HUES64 (cell line): ENCODE data around the gene TLL2.

Experiments
- H3K27ac ChIP-seq: 2 replicates; pipeline ENCODE4 v1.7.0; 2013; ENCODE audit warnings: low read depth, low read length, inconsistent platforms
- H3K27me3 ChIP-seq: 2 replicates; pipeline ENCODE4 v1.6.1; 2013; ENCODE audit warnings: mild to moderate bottlenecking, low read length; ENCODE audit not compliant: insufficient read depth
- H3K36me3 ChIP-seq: 2 replicates; pipeline ENCODE4 v1.6.1; 2013; ENCODE audit warnings: mild to moderate bottlenecking, low read length; ENCODE audit not compliant: insufficient read depth
- H3K4me1 ChIP-seq: 2 replicates; pipeline ENCODE4 v1.6.1; 2013; ENCODE audit warnings: mild to moderate bottlenecking, low read length, moderate library complexity; ENCODE audit not compliant: insufficient read depth
- H3K4me3 ChIP-seq: 2 replicates; pipeline ENCODE4 v1.5.1; 2013; ENCODE audit warnings: mild to moderate bottlenecking, low read length, moderate library complexity
- H3K9ac ChIP-seq: 2 replicates; pipeline ENCODE4 v1.6.1; 2013; ENCODE audit warnings: mild to moderate bottlenecking, low read depth, low read length
- H3K9me3 ChIP-seq: 2 replicates; pipeline ENCODE4 v1.6.1; 2013; ENCODE audit warnings: low read depth, low read length; ENCODE audit not compliant: insufficient read depth
- WGBS: fragments of 150-250, 120-280 bp; methylation state at CpG from one replicate; pipeline ENCODE4 v1.1.7; 2013; ENCODE audit warnings: missing lambda C conversion rate; 5-methylcytosine and 5-hydroxymethylcytosine counted together

TLL2 gene

DNA sequence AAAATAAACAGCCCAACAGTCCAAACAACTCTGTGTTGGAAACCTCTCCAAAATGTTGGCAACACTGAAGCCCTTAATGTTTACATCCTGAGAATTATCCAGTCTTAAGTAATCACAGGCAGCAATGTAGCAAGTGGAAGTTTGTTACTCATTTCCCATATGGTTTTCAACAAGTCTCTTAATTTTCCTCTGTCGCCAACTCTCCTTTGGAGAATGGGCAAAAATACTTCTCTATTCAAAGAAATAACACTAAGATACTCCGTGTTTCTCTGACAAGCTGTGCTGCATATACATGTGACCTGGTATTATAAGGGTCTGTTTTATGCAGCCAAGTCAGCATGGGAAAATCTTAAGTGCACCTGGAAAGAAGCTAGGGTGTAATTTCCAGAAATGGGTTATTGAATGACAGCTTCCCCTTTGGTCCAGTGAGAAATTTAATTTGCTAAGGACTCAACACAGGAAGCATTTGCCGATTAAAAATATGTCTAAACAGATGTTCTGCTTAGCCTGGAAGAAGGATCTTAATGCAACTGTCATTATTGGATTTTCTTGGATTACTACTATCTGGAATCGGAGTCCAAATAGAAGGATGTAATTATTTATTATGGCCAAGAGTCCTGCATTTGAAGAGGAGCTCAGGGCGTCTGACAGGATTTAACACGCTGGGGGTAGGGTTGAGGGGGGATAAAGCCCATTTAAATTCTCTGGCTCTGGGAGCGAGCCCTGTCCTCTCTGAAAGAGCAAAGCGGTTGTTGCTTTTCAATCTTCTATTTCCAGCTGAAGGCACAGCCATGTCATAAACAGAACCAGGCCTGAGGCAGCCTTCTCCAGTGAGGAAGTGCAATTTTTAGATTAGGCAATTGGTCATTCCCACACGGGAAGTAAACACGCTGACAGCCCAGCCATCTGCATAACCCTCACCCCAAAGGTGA, 73.1 kb downstream of the TLL2 start:
- Histone ChIP-seq H3K27me3 (no peaks in the 10 kb centered on the region), H3K27ac (no peak overlapping the region), H3K9ac (no peak overlapping the region), H3K9me3 (peaks cover 8% of the 10 kb centered on the region; the same call in 1 of the 2 replicates), H3K4me3 (no peak overlapping the region), H3K4me1 (peaks cover 23% of the 10 kb centered on the region), H3K36me3 (no peaks in the 10 kb centered on the region)
- WGBS: 84% methylated on average over 10 of the region's 10 CpGs

GRCh38 chr10:96439725-96440124, 74.0 kb downstream of the TLL2 start:
- peaks cover 12% of the 10 kb centered on the region for H3K9me3 ChIP-seq
- H3K9ac ChIP-seq: no peak overlapping the region
- no peaks in the 10 kb centered on the region for H3K27me3 ChIP-seq
- H3K36me3 ChIP-seq: no peaks in the 10 kb centered on the region
- WGBS: 97% methylated on average over 2 of the region's 2 CpGs
- H3K27ac ChIP-seq: no peak overlapping the region
- no peak overlapping the region for H3K4me3 ChIP-seq
- H3K4me1 ChIP-seq: peaks cover 23% of the 10 kb centered on the region

- Histone ChIP-seq H3K27ac (no peak overlapping the region), H3K27me3 (no peaks in the 10 kb centered on the region), H3K4me1 (peaks cover 7% of the 10 kb centered on the region; the same call in 1 of the 2 replicates), H3K9me3 (peaks cover 15% of the 10 kb centered on the region), H3K4me3 (no peak overlapping the region), H3K36me3 (no peaks in the 10 kb centered on the region), H3K9ac (no peak overlapping the region)
Measured at GRCh38 chr10:96436035-96436434, 77.7 kb downstream of the TLL2 start.

- H3K4me1 ChIP-seq: no peaks in the 10 kb centered on the region
- WGBS: 87% methylated on average over 15 of the region's 15 CpGs
- H3K4me3 ChIP-seq: no peak overlapping the region
- H3K9ac ChIP-seq: no peak overlapping the region
- no peak overlapping the region for H3K27ac ChIP-seq
- H3K9me3 ChIP-seq: peaks cover 12% of the 10 kb centered on the region; the same call in 1 of the 2 replicates
- H3K36me3 ChIP-seq: no peaks in the 10 kb centered on the region
- no peaks in the 10 kb centered on the region for H3K27me3 ChIP-seq
Measured at GRCh38 chr10:96431211-96431970, 82.3 kb downstream of the TLL2 start.

DNA sequence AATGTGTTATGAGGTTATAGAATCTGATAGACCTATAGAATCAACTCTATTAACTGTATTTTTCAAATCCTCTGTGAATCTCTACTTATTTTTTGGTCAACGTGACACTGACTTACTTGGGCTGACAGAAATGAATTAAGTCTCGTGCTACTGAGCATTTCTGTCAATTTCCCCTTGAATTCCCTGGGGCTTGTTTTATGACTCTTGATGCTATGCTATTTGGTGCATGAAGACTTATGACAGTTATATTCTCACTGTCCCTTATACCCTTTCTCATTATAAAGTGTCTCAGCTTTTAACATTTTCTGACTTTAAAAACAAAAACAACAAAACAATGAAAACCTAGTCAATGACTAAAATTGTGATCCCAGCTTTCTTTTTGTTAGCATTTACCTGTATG, 86.4 kb downstream of the TLL2 start:
- no peaks in the 10 kb centered on the region for H3K36me3 ChIP-seq
- 85% methylated on average over 2 of the region's 2 CpGs for WGBS
- no peaks in the 10 kb centered on the region for H3K9me3 ChIP-seq
- no peak overlapping the region for H3K4me3 ChIP-seq
- H3K4me1 ChIP-seq: no peaks in the 10 kb centered on the region
- no peaks in the 10 kb centered on the region for H3K27me3 ChIP-seq
- no peak overlapping the region for H3K27ac ChIP-seq
- H3K9ac ChIP-seq: no peak overlapping the region

- Histone ChIP-seq H3K4me3 (no peak overlapping the region), H3K9me3 (no peaks in the 10 kb centered on the region), H3K9ac (no peak overlapping the region), H3K27ac (no peak overlapping the region), H3K4me1 (0 out of 2 replicates have a peak, but pooled peaks cover 4% of the 10 kb centered on the region), H3K27me3 (no peaks in the 10 kb centered on the region), H3K36me3 (no peaks in the 10 kb centered on the region)
- WGBS: 94% methylated on average over 9 of the region's 9 CpGs
Measured at GRCh38 chr10:96422525-96422924, 91.2 kb downstream of the TLL2 start.

DNA sequence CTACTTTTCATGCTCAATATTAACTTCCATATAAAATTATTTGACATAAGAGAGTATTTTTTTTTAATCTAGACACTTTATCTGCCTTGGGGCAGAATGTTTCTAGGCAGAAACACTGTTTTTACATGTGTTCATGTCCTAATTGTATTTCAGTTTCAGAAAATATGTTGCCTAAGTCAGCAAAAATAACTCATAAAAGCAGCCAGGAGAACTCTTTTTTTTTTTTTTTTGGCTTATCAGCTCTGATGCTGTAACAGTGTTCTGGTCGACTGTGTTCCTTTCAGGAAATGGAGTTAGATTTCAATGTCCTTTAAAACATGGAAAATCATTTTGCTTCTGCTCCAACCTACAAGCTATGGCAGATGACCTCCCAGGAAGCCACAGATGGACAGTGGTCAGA, 91.7 kb downstream of the TLL2 start:
- WGBS: 92% methylated on average over 1 of the region's 1 CpG
- Histone ChIP-seq H3K9me3 (no peaks in the 10 kb centered on the region), H3K27me3 (no peaks in the 10 kb centered on the region), H3K36me3 (no peaks in the 10 kb centered on the region), H3K4me1 (peaks cover 4% of the 10 kb centered on the region; the same call in 1 of the 2 replicates), H3K4me3 (no peak overlapping the region), H3K9ac (no peak overlapping the region), H3K27ac (no peak overlapping the region)

- Histone ChIP-seq H3K27me3 (no peaks in the 10 kb centered on the region), H3K9ac (no peak overlapping the region), H3K9me3 (no peaks in the 10 kb centered on the region), H3K27ac (no peak overlapping the region), H3K4me3 (no peak overlapping the region), H3K4me1 (peaks cover 4% of the 10 kb centered on the region; the same call in 1 of the 2 replicates), H3K36me3 (no peaks in the 10 kb centered on the region)
- 93% methylated on average over 15 of the region's 15 CpGs for WGBS
Measured at GRCh38 chr10:96420228-96421009, 93.3 kb downstream of the TLL2 start.

- Histone ChIP-seq H3K36me3 (no peaks in the 10 kb centered on the region), H3K27me3 (no peaks in the 10 kb centered on the region), H3K4me3 (no peak overlapping the region), H3K4me1 (peaks cover 4% of the 10 kb centered on the region; the same call in 1 of the 2 replicates), H3K27ac (no peak overlapping the region), H3K9ac (no peak overlapping the region), H3K9me3 (no peaks in the 10 kb centered on the region)
- WGBS: 92% methylated on average over 3 of the region's 3 CpGs
Measured at GRCh38 chr10:96419351-96419750, 94.4 kb downstream of the TLL2 start.

GRCh38 chr10:96418582-96418981, 95.1 kb downstream of the TLL2 start:
- H3K4me3 ChIP-seq: no peak overlapping the region
- no peaks in the 10 kb centered on the region for H3K9me3 ChIP-seq
- no peak overlapping the region for H3K27ac ChIP-seq
- no peaks in the 10 kb centered on the region for H3K27me3 ChIP-seq
- H3K9ac ChIP-seq: no peak overlapping the region
- H3K4me1 ChIP-seq: peaks cover 4% of the 10 kb centered on the region; the same call in 1 of the 2 replicates
- no peaks in the 10 kb centered on the region for H3K36me3 ChIP-seq
